OCI-M1 (cell line): Measurements from ENCODE around the gene LEPR.
"Not testable (repeated sequence)": the region's sequence is repeated elsewhere in the genome, so short reads cannot be mapped to it uniquely, and the experiment has no call there.

Experiments used
- DNase-seq: peaks from one replicate; lab custom pipeline; 2025; lab: John Stamatoyannopoulos, UW

Gene LEPR, protein sequence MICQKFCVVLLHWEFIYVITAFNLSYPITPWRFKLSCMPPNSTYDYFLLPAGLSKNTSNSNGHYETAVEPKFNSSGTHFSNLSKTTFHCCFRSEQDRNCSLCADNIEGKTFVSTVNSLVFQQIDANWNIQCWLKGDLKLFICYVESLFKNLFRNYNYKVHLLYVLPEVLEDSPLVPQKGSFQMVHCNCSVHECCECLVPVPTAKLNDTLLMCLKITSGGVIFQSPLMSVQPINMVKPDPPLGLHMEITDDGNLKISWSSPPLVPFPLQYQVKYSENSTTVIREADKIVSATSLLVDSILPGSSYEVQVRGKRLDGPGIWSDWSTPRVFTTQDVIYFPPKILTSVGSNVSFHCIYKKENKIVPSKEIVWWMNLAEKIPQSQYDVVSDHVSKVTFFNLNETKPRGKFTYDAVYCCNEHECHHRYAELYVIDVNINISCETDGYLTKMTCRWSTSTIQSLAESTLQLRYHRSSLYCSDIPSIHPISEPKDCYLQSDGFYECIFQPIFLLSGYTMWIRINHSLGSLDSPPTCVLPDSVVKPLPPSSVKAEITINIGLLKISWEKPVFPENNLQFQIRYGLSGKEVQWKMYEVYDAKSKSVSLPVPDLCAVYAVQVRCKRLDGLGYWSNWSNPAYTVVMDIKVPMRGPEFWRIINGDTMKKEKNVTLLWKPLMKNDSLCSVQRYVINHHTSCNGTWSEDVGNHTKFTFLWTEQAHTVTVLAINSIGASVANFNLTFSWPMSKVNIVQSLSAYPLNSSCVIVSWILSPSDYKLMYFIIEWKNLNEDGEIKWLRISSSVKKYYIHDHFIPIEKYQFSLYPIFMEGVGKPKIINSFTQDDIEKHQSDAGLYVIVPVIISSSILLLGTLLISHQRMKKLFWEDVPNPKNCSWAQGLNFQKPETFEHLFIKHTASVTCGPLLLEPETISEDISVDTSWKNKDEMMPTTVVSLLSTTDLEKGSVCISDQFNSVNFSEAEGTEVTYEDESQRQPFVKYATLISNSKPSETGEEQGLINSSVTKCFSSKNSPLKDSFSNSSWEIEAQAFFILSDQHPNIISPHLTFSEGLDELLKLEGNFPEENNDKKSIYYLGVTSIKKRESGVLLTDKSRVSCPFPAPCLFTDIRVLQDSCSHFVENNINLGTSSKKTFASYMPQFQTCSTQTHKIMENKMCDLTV

GRCh38 chr1:65420590-65421350 is at the start of gene LEPR, which contains the start of gene LEPROT:
Gene LEPR (plus strand): TSS chr1:65420668. CDS start chr1:65565566, 144,898 bp downstream.
Gene LEPROT (plus strand): TSS chr1:65420668. CDS start chr1:65420725, 57 bp downstream.
- peak; percentile 86 for DNase-seq

- DNase-seq: no peak
These were observed 48.9 kb upstream of the LEPR start for GRCh38 chr1:65371544-65371943.

DNA sequence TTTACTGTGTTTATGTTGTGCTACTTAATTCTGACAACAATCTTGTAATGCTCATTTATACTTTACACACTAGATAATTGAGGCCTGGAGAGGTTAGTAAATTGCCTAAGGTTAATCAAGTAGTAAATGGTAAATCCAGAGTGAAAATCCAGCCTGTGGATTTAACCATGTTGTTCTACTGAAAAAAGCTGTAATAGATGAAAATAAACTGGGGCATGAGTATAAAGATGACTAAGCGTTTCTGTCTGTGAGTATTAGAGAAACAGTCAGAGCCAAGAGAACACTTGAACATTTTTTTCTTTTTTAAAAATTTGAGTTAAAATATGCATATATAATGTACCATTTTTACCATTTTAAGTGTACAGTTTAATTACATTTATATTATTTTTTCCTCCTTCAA is 47.9 kb upstream of the LEPR start:
- peak; percentile 46 for DNase-seq

DNA sequence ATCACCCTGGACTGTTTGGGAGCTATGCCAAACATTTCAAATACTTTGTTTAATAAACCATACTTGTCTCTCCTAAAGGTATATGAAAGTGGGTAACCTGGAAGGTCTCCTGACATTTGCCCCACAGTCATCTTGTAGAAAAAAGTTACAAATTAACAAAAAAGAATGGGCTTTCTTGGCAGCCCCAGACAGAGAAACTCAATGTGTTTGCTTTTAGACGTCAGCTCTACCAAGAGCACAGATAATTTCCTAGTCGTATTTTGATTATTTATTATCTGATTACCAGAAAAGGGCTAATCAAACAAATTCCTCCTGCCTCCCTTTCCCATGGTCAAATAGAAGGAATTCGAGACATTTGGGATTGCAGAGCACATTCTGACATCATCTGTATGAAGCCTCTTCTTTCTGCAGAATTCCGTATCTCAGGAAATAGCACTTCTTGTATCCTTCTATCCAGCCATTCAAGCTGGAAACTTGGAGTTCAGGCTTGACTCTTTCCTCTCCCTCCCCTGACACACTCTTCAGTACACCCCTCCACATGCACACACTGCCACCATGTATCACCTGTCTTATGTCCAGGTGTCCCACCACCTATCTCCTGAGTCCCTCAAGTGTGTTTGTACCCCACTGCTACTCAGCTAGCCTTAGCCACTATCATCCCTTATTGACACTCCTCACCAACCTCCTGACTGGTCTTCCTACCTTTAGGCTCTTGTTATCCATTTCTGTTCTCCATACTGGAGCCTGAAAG is 42.8 kb upstream of the LEPR start:
- DNase-seq: no peak

DNA sequence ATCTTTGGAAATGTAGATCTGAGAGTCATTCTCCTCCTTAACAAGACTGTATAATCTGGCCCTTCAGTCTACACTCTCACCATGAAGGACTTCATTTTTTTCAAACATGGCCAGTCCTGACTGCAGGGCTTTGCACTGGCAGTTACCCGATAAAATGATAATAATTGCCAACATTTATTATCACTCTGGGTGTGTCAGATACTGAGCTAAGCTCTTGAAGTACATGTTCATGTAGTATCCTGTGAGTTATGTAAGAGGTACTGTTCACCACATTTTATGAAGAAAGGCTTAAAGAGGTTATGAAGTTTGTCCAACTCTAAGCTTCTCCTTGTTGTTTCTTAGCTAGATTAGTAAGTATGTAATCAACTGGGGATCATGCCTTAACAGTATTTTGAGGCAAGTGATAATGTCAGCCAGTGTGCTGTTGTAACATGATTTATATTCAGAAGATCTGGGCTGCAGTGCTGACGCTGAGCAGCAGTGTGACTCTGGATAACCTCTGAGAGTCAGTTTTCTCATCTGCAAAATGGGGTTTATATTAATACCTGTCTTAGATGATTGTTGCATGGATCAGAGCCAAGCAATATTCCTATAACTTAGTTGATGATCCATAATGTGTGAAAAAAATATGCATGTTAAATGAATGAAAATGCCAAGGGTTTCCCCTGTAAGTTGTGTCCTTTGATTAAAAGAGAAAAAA is 42.1 kb upstream of the LEPR start:
- DNase-seq: peak; percentile 30

DNA sequence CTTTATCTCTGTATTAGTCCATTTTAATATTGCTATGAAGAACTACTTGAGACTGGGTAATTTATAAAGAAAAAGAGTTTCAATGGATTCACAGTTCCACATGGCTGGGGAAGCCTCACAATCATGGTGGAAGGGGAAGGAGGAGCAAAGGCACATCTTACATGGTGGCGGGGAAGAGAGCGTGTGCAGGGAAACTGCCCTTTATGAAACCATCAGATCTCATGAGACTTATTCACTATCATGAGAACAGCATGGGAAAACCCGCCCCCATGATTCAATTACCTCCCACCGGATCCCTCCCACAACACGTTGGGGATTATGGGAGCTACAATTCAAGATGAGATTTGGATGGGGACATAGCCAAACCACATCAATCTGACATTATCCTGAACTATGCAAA is 36.0 kb upstream of the LEPR start:
- DNase-seq: not testable (repeated sequence)

DNA sequence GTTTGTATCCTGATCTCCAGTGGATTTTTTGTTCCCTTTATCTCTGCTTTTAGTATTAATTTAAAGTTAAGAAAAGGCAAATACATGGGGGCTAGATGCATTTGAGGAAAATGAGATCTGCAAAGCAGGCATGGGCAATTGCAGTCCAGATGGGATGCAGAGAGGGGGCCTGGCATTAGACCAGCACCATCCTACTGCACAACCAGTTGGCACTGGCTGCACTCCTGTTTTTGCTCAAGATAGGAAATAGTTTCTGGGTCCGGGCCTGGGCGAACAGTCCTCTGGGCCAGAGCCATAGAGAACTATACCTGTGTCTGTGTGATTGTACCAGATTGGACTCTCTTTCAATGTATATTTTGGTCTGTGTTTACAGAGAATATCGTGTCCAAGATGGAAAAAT is 34.0 kb upstream of the LEPR start:
- DNase-seq: no peak

GRCh38 chr1:65387821-65388220 is 32.6 kb upstream of the LEPR start:
- DNase-seq: no peak

DNA sequence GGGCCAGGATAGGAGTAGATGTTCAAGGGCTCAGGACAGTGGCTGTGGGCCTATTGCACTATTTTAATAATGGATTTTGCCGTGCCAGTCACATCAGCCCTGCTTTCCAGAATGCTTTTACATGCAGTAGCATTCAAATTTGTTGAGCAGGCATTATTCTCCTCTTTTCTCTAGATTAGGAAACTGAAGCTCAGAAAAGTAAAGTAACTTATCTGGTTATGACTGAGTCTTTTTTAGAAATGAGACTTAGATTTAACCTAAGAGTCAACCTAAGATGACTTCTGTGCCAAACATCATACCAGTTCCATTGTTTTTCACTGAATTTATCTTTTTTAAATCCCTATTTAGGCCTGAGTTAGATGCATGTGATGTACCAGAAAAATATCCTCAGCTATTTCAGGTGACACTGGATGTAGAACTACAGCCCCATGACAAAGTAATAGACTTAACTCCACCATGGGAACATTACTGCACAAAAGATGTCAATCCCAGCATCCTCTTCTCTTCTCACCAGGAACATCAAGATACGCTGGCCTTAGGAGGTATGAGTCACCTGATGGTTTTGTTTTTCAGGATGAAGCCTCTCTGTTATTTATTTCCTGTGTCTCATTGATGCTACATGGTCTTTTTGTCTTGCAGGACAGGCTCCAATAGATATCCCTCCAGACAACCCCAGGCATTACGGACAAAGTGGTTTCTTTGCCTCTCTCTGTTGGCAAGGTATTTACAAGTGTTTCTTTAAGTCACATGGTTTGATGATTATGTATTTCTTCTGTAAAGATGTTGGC is 31.4 kb upstream of the LEPR start:
- DNase-seq: no peak

- DNase-seq: no peak
These were observed 28.0 kb upstream of the LEPR start for GRCh38 chr1:65392497-65392896.

- no peak for DNase-seq
These were observed 27.1 kb upstream of the LEPR start for GRCh38 chr1:65393347-65393746.

GRCh38 chr1:65393928-65394327 is 26.5 kb upstream of the LEPR start:
- DNase-seq: no peak

DNA sequence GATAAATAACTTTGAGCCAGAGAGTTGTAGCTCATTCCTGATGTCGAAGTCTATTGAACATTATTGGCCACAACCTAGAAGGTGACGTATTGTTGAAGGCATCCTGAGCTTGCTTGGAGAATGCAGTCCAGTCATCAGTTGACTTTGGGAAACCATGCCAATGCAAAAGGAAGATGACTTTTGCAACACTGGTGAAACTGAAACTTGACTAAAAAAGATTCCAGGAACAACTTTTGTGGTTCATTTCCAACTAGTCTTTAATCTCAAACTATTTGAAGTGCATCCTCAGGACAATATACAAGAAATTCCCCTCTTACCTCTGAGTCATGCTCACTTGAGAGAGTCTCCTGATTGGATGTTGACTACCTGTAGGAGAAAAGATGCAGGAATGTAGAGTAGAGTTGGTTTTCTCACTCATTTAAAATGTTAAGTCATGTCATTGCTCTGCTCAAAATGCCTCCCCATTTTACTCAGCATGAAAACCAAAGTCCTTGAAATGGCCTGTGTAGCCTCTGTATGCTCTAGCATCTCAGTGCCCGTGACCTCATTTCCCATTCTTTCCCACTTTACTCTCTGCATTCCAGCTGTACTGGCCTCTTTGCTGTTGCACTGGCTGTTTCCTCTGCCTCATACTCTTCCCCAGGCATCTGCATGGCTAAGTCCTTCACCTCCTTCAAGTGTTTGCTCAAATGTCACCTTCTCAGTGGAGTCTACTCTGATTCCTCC is 24.4 kb upstream of the LEPR start:
- no peak for DNase-seq

- no peak for DNase-seq
These were observed 22.4 kb upstream of the LEPR start for GRCh38 chr1:65398083-65398482.

- no peak for DNase-seq
These were observed 21.5 kb upstream of the LEPR start for GRCh38 chr1:65399003-65399402.

DNA sequence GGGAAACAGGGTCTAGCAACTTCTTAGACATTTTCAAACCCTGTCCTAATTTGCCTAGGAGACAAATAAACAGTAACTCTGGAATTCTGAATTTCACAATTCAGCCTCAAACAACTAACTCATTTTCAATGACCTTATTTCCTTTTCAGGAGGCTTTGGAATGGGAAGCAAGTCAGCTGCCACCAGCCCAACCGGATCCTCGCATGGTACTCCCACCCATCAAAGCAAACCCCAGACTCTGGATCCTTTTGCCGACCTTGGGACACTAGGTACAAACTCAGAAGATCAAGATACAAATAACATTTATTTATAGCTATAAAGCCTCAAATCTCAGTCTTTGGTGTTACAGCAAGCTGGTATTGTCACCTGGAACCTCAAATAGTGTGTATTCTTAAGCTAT is 18.9 kb upstream of the LEPR start:
- no peak for DNase-seq

DNA sequence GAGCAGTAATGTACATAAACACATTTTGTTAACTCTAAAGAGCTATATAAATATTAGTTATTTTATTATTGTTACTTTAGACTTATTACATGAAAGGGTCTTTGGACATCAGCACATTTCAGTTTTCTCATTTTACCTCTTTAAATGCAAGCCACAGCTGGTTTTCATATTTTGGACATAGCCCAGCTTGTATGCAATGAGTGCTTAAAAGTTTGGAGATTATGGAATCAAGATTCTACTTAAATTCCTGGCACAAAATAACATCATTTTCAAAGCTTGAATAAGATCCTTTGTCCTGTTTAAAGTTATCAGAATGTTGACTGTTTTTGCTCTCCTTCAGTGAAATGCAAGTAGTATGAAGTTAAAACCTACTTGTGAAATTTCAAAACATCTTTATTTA is 15.5 kb upstream of the LEPR start:
- DNase-seq: no peak

- no peak for DNase-seq
These were observed 12.6 kb upstream of the LEPR start for GRCh38 chr1:65407877-65408276.

GRCh38 chr1:65409314-65409713 is 11.2 kb upstream of the LEPR start:
- no peak for DNase-seq
